Activated CD4-positive, alpha-beta memory T cell treated with anti-CD3 and anti-CD28 coated beads for 36 hours (primary cell): ENCODE measurements around the gene ZNG1A. TPM values are rescaled to one million over a fixed set of nuclear protein-coding genes. Genes with fewer than 3 reads are reported as not detected.
A peak's percentile ranks its signal among the peaks of the same experiment; 100 is the strongest.
"Not testable (repeated sequence)": the region's sequence is repeated elsewhere in the genome, so short reads cannot be mapped to it uniquely, and the experiment has no call there.

ENCODE experiments used
- CTCF ChIA-PET: fragments of 350-600 bp; sonication (Branson Sonifier 250); formaldehyde crosslinking; loops from one replicate; lab custom pipeline; 2021; ENCODE audit warnings: antibody characterized with exemption, inconsistent platforms; lab: Charles Lee
- POLR2A ChIA-PET: fragments of 350-600 bp; sonication (Branson Sonifier 250); formaldehyde crosslinking; loops from one replicate; lab custom pipeline; 2021; ENCODE audit warnings: antibody characterized with exemption; lab: Charles Lee
- DNase-seq: peaks from one replicate; pipeline ENCODE4 v3.0.0-alpha.2; 2020
- H3K27ac Mint-ChIP-seq: one replicate; pipeline ENCODE4 v1.8.0; 2021; ENCODE audit warnings: mixed read lengths
- H3K27me3 Mint-ChIP-seq: one replicate; pipeline ENCODE4 v1.8.0; 2021; ENCODE audit warnings: mixed read lengths
- H3K36me3 Mint-ChIP-seq: one replicate; pipeline ENCODE4 v1.8.0; 2021; ENCODE audit warnings: mixed read lengths
- H3K4me1 Mint-ChIP-seq: one replicate; pipeline ENCODE4 v1.8.0; 2021; ENCODE audit warnings: low read depth, mixed read lengths
- H3K4me3 Mint-ChIP-seq: one replicate; pipeline ENCODE4 v1.8.0; 2021; ENCODE audit warnings: mild to moderate bottlenecking, mixed read lengths
- H3K9me3 Mint-ChIP-seq: one replicate; pipeline ENCODE4 v1.8.0; 2021; ENCODE audit warnings: mixed read lengths
- intact Hi-C: fragments of 100-400 bp; cut with micrococcal nuclease; formaldehyde crosslinking; loops from one replicate; pipeline ENCODE4 v1.15.1; 2023
- total RNA-seq, 2 experiments: library from RNA; stranded (reverse); gene quantifications; one replicate each; pipeline ENCODE4 v1.2.3, GENCODE V29; 2021

The ZNG1A gene
- total RNA-seq, 2 experiments from 2014 or later: 36.8 to 42.1 TPM

GRCh38 chr9:159871-160270, 19.0 kb downstream of the ZNG1A start:
- intact Hi-C loops, H3K4me1 Mint-ChIP-seq, H3K4me3 Mint-ChIP-seq, POLR2A ChIA-PET, H3K27ac Mint-ChIP-seq, CTCF ChIA-PET, DNase-seq, H3K9me3 Mint-ChIP-seq, H3K27me3 Mint-ChIP-seq, H3K36me3 Mint-ChIP-seq: not testable (repeated sequence)

GRCh38 chr9:151173-151572, 27.7 kb downstream of the ZNG1A start:
- H3K27me3 Mint-ChIP-seq, POLR2A ChIA-PET, H3K27ac Mint-ChIP-seq, DNase-seq, H3K4me3 Mint-ChIP-seq, H3K36me3 Mint-ChIP-seq, H3K4me1 Mint-ChIP-seq, CTCF ChIA-PET, H3K9me3 Mint-ChIP-seq, intact Hi-C loops: not testable (repeated sequence)

GRCh38 chr9:139880-140279, 39.0 kb downstream of the ZNG1A start:
- CTCF ChIA-PET, H3K27ac Mint-ChIP-seq, H3K27me3 Mint-ChIP-seq, H3K36me3 Mint-ChIP-seq, H3K9me3 Mint-ChIP-seq, H3K4me3 Mint-ChIP-seq, DNase-seq, intact Hi-C loops, H3K4me1 Mint-ChIP-seq, POLR2A ChIA-PET: not testable (repeated sequence)

DNA sequence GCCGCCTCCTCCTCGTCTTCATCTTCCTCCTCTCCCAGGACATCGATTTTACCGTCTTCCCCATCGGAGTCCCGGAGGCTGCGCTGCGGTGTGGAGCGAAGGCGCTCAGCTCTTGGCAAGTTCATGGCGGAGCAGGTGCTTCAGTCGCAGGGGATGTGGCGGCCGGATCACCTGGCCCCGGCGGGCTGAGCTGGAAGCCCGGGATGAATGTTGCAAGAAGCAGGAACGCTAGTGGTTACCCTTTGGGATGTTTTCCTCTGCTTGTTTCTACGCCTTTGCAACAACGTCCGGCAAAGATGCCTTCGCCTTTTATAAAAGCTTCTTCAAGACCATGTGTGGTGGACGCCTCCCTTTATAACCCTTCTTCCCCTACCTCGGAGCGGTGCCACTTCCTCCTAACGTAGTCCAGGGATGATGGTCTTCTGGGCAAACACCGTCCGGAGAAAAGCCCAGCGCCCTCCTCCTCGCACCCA, 60.8 kb downstream of the ZNG1A start, which contains the start of gene FOXD4:
FOXD4 (minus strand) TSS at position 423 of the 473 bp plus-strand sequence; CDS start at position 125, 298 bp downstream.
- POLR2A ChIA-PET, DNase-seq, H3K36me3 Mint-ChIP-seq, CTCF ChIA-PET, H3K9me3 Mint-ChIP-seq, H3K27ac Mint-ChIP-seq, intact Hi-C loops: not testable (repeated sequence)
- peaks cover 15% of the 10 kb centered on the region for H3K4me1 Mint-ChIP-seq
- peak within 1 kb of the TSS; percentile 49 for H3K4me3 Mint-ChIP-seq
- peaks cover 20% of the 10 kb centered on the region for H3K27me3 Mint-ChIP-seq

DNA sequence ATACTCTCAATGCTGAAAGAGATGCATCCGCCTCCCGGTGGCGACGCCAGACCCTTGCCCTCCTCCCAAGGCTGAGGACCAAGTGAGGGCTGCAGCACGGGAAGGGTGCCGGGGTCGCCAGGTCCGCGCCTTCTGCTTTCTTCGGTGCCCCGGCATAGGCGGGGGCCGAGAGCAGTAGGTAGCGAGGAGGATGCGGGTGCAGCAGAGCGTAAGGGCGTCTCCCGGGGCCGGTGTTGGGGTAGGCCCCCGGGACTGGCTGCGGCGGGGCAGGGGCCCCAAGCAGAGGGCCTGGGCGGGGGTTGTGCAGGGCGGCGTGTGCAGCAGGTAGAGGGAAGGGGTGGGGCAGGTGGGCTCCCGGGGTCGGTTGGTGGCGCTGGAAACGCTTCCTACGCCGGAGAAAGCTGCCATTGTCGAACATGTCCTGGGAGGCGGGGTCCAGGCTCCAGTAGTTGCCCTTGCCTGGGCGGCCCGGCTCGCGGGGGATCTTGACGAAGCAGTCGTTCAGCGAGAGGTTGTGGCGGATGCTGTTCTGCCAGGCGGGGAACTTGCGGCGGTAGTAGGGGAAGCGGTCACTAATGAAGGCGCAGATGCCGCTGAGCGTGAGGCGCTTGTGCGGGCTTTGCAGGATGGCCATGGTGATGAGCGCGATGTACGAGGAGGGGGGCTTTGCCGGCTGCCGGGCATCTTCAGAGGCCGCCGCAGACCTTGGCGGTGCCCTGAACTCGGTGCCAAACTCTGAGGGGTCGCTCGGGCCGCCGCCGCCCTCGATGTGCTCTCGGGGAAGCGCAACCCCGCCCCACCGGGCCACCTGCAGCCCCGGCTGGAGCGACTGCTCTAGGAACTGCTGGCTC, 61.5 kb downstream of the ZNG1A start:
- Mint-ChIP-seq H3K4me3 (peak overlapping the region; percentile 49), H3K4me1 (peaks cover 15% of the 10 kb centered on the region), H3K27me3 (peaks cover 26% of the 10 kb centered on the region)
- H3K9me3 Mint-ChIP-seq, H3K27ac Mint-ChIP-seq, intact Hi-C loops, POLR2A ChIA-PET, CTCF ChIA-PET, H3K36me3 Mint-ChIP-seq: not testable (repeated sequence)
- peak; percentile 38 for DNase-seq

- intact Hi-C loops, H3K9me3 Mint-ChIP-seq, H3K36me3 Mint-ChIP-seq, H3K27ac Mint-ChIP-seq, POLR2A ChIA-PET, CTCF ChIA-PET: not testable (repeated sequence)
- Mint-ChIP-seq H3K27me3 (peaks cover 27% of the 10 kb centered on the region), H3K4me1 (peaks cover 15% of the 10 kb centered on the region), H3K4me3 (peak overlapping the region; percentile 37)
- DNase-seq: peak; percentile 15
Observed at GRCh38 chr9:116239-117077, 62.4 kb downstream of the ZNG1A start.

- H3K36me3 Mint-ChIP-seq, DNase-seq, CTCF ChIA-PET, POLR2A ChIA-PET, H3K27ac Mint-ChIP-seq, H3K9me3 Mint-ChIP-seq, intact Hi-C loops: not testable (repeated sequence)
- Mint-ChIP-seq H3K4me3 (peak overlapping the region; percentile 55), H3K4me1 (peaks cover 15% of the 10 kb centered on the region), H3K27me3 (peaks cover 27% of the 10 kb centered on the region)
Observed at GRCh38 chr9:115118-115451, 63.8 kb downstream of the ZNG1A start.

- peaks cover 31% of the 10 kb centered on the region for H3K27me3 Mint-ChIP-seq
- POLR2A ChIA-PET, H3K9me3 Mint-ChIP-seq, intact Hi-C loops, CTCF ChIA-PET, H3K36me3 Mint-ChIP-seq: not testable (repeated sequence)
- peaks cover 15% of the 10 kb centered on the region for H3K4me1 Mint-ChIP-seq
- DNase-seq: peak; percentile 14
- H3K4me3 Mint-ChIP-seq: peak overlapping the region; percentile 73
- H3K27ac Mint-ChIP-seq: peak overlapping the region; percentile 23
Observed at GRCh38 chr9:114267-115117, 64.4 kb downstream of the ZNG1A start.

DNA sequence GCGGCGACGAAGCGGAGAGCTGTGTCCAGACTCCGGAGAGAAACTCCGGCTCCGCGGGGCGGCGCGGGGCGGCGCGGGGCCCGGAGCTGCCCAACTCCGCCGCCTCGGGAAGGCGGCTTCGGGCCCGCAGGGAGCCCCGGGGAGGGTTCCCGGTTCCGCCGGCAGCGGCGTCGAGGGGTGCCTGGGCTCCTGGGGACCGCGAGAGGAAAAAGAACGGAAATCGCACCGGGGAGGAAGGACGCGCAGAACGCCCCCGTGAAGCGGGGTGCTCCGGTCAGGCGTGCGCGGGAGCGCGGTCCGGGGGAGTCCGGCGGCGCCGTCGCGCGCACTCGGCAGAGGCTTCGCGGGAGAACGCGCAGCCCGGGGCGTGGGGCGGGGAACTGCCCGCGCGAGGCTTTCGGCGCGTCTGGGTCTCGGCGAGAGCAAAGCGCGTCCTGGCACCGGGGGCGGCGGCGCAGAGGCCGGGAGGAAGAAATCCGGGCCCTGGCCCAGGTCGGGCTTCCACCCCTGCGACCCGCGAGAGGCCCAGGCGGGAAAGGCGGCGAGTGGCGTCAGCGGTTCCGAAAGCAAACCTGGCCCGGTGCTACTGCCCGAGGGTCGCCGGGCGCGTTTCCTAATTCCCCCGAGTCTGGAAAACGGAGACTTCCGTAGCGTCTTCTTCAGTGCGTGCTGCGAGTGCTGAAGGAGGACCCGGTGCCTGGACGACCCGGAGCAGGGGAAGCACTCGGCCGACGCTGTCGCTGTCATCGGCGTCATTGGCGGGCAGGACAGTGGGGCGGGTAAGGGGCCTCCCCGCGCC, 65.2 kb downstream of the ZNG1A start:
- CTCF ChIA-PET, POLR2A ChIA-PET, H3K36me3 Mint-ChIP-seq, intact Hi-C loops, H3K9me3 Mint-ChIP-seq: not testable (repeated sequence)
- peak; percentile 59 for DNase-seq
- H3K27me3 Mint-ChIP-seq: peaks cover 36% of the 10 kb centered on the region
- H3K4me1 Mint-ChIP-seq: peaks cover 18% of the 10 kb centered on the region
- H3K27ac Mint-ChIP-seq: peak overlapping the region; percentile 23
- H3K4me3 Mint-ChIP-seq: peak overlapping the region; percentile 73

- peaks cover 15% of the 10 kb centered on the region for H3K4me1 Mint-ChIP-seq
- H3K36me3 Mint-ChIP-seq, intact Hi-C loops, H3K9me3 Mint-ChIP-seq, H3K27ac Mint-ChIP-seq, POLR2A ChIA-PET, CTCF ChIA-PET: not testable (repeated sequence)
- peaks cover 33% of the 10 kb centered on the region for H3K27me3 Mint-ChIP-seq
- peak overlapping the region; percentile 16 for H3K4me3 Mint-ChIP-seq
- DNase-seq: peak; percentile 15
Observed at GRCh38 chr9:112589-113467, 66.0 kb downstream of the ZNG1A start.
